ENCODE measurements around the gene KIF18A.

KIF18A gene

GRCh38 chr11:28026634-28027290 lies 81.2 kb downstream of the KIF18A start:
- DNase-seq = no peak

GRCh38 chr11:28017816-28018215 lies 90.1 kb downstream of the KIF18A start:
- no peak for DNase-seq

GRCh38 chr11:28011813-28012212 lies 96.1 kb downstream of the KIF18A start:
- no peak for DNase-seq

- no peak for DNase-seq
Observed at GRCh38 chr11:28009996-28010395, 98.0 kb downstream of the KIF18A start.

DNA sequence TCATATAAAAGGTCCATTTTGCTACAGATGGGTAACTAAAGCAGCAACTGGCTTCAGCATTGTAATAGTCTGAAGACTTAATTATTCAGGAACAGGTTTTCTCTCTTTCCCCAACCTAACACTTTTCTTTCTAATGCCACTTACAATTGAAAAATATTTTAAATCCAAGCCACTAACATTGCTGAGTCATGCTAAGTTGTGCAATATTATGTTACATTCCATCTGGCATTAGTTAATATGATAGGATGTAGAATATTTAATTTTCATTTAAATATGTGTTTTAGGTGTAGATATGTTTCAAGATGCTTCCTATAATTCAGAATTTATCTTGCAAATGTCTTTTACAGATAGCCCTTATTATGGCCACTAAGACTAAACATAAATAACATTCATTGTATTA lies 98.6 kb downstream of the KIF18A start:
- DNase-seq = no peak

- no peak for DNase-seq
Observed at GRCh38 chr11:28003615-28004014, 104.3 kb downstream of the KIF18A start.

- DNase-seq = no peak
Observed at GRCh38 chr11:27998552-27998951, 109.4 kb downstream of the KIF18A start.

DNA sequence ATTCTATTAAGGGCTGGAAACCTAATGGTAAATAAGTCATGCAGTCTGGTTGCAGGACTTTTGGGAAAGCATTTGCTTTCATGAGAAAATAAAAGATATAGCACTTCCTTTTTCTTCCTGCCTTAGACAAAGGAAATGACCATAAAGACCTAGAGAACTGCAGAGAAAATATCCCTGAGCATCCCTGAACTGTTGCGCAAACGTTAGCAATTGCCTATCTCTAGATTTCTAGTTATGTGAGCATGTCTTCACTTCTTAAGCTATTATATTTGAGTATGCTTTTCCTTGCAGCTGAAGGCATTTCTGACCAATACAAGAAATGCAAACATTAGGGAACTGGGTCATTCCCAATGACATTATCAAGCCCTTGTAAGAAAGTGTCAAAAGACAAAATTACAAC lies 110.6 kb downstream of the KIF18A start:
- DNase-seq = no peak

GRCh38 chr11:27996066-27996465 lies 111.9 kb downstream of the KIF18A start:
- DNase-seq = no peak

DNA sequence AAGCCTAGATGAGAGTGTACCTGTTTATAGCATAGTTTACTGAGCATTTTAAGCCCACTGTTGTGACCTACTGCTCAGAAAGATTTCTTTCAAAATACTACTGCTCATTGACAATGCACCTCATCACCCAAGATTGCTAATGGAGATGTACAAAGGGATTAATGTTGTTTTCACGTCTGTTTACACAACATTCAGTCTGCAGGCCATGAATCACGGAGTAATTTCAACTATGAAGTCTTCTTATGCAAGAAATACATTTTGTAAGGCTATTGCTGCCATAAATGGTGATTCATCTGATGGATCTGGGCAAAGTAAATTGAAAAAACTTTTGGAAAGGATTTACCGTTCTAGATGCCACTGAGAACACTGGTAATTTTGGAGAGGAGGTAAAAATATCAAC lies 112.9 kb downstream of the KIF18A start:
- no peak for DNase-seq

DNA sequence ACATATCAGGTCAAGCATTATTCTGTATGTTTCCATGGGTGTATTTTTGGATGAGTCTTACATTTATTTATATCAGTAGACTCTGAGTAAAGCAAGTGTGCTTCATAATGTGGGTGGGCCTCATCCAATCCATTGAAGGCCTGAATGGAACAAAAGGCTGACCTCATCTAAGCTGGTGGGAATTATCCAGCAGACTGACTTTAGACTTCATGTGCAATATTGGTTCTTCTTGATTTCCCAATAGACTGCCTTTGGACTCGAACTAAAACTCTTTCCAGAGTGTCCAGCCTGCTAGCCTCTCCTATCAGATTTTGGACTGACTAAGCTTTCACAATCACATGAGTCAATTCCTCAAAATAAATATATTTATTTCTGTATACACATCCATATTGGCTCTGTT lies 116.2 kb downstream of the KIF18A start:
- no peak for DNase-seq

GRCh38 chr11:27977527-27977926 lies 130.4 kb downstream of the KIF18A start:
- no peak for DNase-seq

GRCh38 chr11:27977031-27977430 lies 130.9 kb downstream of the KIF18A start:
- no peak for DNase-seq

- no peak for DNase-seq
Observed at GRCh38 chr11:27976262-27976661, 131.7 kb downstream of the KIF18A start.

GRCh38 chr11:27973851-27974536 lies 134.0 kb downstream of the KIF18A start:
- DNase-seq = no peak

GRCh38 chr11:27972522-27973170 lies 135.3 kb downstream of the KIF18A start:
- no peak for DNase-seq

DNA sequence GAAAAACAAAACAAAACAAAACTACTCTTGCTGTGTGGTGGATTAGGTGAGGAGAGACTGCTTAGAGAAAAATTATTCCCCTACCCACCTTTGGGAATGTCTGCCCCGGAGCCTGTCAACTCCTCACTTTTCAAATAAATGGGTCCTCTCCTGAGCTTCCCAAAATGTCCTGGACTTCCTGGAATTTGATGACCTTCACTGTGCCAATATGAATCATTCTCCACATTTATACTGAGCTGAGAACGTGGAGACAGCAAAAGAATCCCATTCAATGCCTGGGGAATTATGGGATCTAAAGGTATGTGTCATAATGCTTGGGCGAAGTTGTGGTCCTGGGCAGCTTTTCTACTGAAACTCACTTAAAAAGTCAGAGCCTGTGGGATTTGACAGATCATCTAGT lies 136.8 kb downstream of the KIF18A start:
- no peak for DNase-seq

All from activated T-cell treated with anti-CD3 and anti-CD28 coated beads, Interleukin-2, amount 50 U/mL, for 48 hours (primary cell).